Neutrophil (primary cell): ENCODE data around the gene YTHDF2.

Experiments
- H3K27ac ChIP-seq: fragments of 200-600 bp; sonication (generic); 2 replicates; pipeline ENCODE4 v1.5.1; 2016; ENCODE audit warnings: mild to moderate bottlenecking, moderate library complexity
- H3K27me3 ChIP-seq: fragments of 200-600 bp; sonication (generic); 2 replicates; pipeline ENCODE4 v1.6.0; 2016; ENCODE audit warnings: mild to moderate bottlenecking
- H3K36me3 ChIP-seq: fragments of 200-600 bp; sonication (generic); 2 replicates; pipeline ENCODE4 v1.5.1; 2017
- H3K4me1 ChIP-seq, 2 experiments: fragments of 200-600 bp in 1 of 2; sonication (generic) in 1 of 2; 1 replicate in 1 of 2; 2 replicates in 1 of 2; pipeline versions ENCODE4 v1.5.1 to v1.6.1; 2013 to 2016; ENCODE audit warnings: low read depth in 1 of 2, low read length in 1 of 2, mild to moderate bottlenecking in 1 of 2, moderate library complexity in 1 of 2; ENCODE audit not compliant: control insufficient read depth in 1 of 2, insufficient read depth in 1 of 2
- H3K4me3 ChIP-seq, 2 experiments: fragments of 200-600 bp in 1 of 2; sonication (generic) in 1 of 2; 1 replicate in 1 of 2; 2 replicates in 1 of 2; pipeline ENCODE4 v1.5.1; 2013 to 2016; ENCODE audit warnings: low read depth in 1 of 2, low read length in 1 of 2, mild to moderate bottlenecking in 1 of 2, moderate library complexity in 1 of 2
- H3K9me3 ChIP-seq: fragments of 200-600 bp; sonication (generic); 2 replicates; pipeline ENCODE4 v1.5.1; 2016
- CTCF ChIP-seq: fragments of 200-600 bp; sonication (generic); IDR thresholded peaks from 2 replicates; pipeline ENCODE4 v1.5.1; 2016; ENCODE audit warnings: antibody characterized with exemption

YTHDF2 gene

GRCh38 chr1:28796352-28797211 is 59.8 kb downstream of the YTHDF2 start:
- Histone ChIP-seq H3K27me3 (peaks cover 32% of the 10 kb centered on the region), H3K4me3 (no peak overlapping the region), H3K4me1 (no peaks in the 10 kb centered on the region), H3K9me3 (no peaks in the 10 kb centered on the region), H3K36me3 (no peaks in the 10 kb centered on the region), H3K27ac (no peak overlapping the region)
- no peak for TF ChIP-seq CTCF

GRCh38 chr1:28800324-28800723 is 63.6 kb downstream of the YTHDF2 start:
- Histone ChIP-seq H3K27ac (no peak overlapping the region), H3K27me3 (peaks cover 32% of the 10 kb centered on the region), H3K36me3 (no peaks in the 10 kb centered on the region), H3K9me3 (no peaks in the 10 kb centered on the region), H3K4me1 (no peaks in the 10 kb centered on the region), H3K4me3 (no peak overlapping the region)
- TF ChIP-seq CTCF: no peak

GRCh38 chr1:28801461-28801860 is 64.7 kb downstream of the YTHDF2 start:
- H3K36me3 ChIP-seq: no peaks in the 10 kb centered on the region
- no peaks in the 10 kb centered on the region for H3K9me3 ChIP-seq
- no peak for TF ChIP-seq CTCF
- no peak overlapping the region for H3K27ac ChIP-seq
- no peak overlapping the region for H3K4me3 ChIP-seq
- H3K27me3 ChIP-seq: peaks cover 26% of the 10 kb centered on the region
- no peaks in the 10 kb centered on the region for H3K4me1 ChIP-seq

GRCh38 chr1:28803051-28803450 is 66.3 kb downstream of the YTHDF2 start:
- Histone ChIP-seq H3K4me3 (no peak overlapping the region), H3K36me3 (no peaks in the 10 kb centered on the region), H3K4me1 (no peaks in the 10 kb centered on the region), H3K27me3 (peaks cover 23% of the 10 kb centered on the region), H3K9me3 (no peaks in the 10 kb centered on the region), H3K27ac (no peak overlapping the region)
- TF ChIP-seq CTCF: no peak

GRCh38 chr1:28803662-28804061 is 66.9 kb downstream of the YTHDF2 start:
- Histone ChIP-seq H3K27me3 (peaks cover 20% of the 10 kb centered on the region), H3K4me3 (no peak overlapping the region), H3K4me1 (no peaks in the 10 kb centered on the region), H3K9me3 (no peaks in the 10 kb centered on the region), H3K27ac (no peak overlapping the region), H3K36me3 (no peaks in the 10 kb centered on the region)
- TF ChIP-seq CTCF: no peak
